Left renal pelvis (tissue), 4 donors: ENCODE data around the gene BICC1. TPM values are rescaled to one million over a fixed set of nuclear protein-coding genes. Genes with fewer than 3 reads are reported as not detected.
"Not testable (repeated sequence)": the region's sequence is repeated elsewhere in the genome, so short reads cannot be mapped to it uniquely, and the experiment has no call there.

Experiments used
- DNase-seq, 4 donors: peaks; one replicate each; pipeline ENCODE4 v3.0.0-alpha.2; 2013; ENCODE audit warnings: low read depth in 4 of 4, low spot score in 3 of 4
- polyA plus RNA-seq, 4 donors: library from polyadenylated mRNA; unstranded; fragments of 120-200 nt; gene quantifications; one replicate each; pipeline ENCODE4 v1.2.1, GENCODE V29; 2013; ENCODE audit not compliant: insufficient read length in 4 of 4

BICC1 gene
- polyA plus RNA-seq, 4 donors: 48.7 to 90.2 (median 84.7) TPM

- no peak for DNase-seq
Observed at GRCh38 chr10:58842860-58843376, 330.2 kb downstream of the BICC1 start.

GRCh38 chr10:58843760-58844159, 331.1 kb downstream of the BICC1 start:
- DNase-seq: no peak

- no peak for DNase-seq
Observed at GRCh38 chr10:58844680-58845079, 332.0 kb downstream of the BICC1 start.

- no peak for DNase-seq
Observed at GRCh38 chr10:58846856-58847255, 334.2 kb downstream of the BICC1 start.

- DNase-seq: no peak
Observed at GRCh38 chr10:58851606-58852005, 338.9 kb downstream of the BICC1 start.

- DNase-seq: no peak
Observed at GRCh38 chr10:58853668-58854067, 341.0 kb downstream of the BICC1 start.

GRCh38 chr10:58854811-58855210, 342.1 kb downstream of the BICC1 start:
- DNase-seq: no peak

GRCh38 chr10:58856508-58857240, 344.0 kb downstream of the BICC1 start:
- DNase-seq: peak in 3 of 4 donors; percentile 6 to 9 (median 8)

- DNase-seq: no peak
Observed at GRCh38 chr10:58857251-58857805, 344.7 kb downstream of the BICC1 start.

- not testable (repeated sequence) for DNase-seq
Observed at GRCh38 chr10:58858123-58858522, 345.5 kb downstream of the BICC1 start.

GRCh38 chr10:58859526-58859925, 346.9 kb downstream of the BICC1 start:
- no peak for DNase-seq

- no peak for DNase-seq
Observed at GRCh38 chr10:58867683-58868082, 355.0 kb downstream of the BICC1 start.

GRCh38 chr10:58868736-58869435, 356.2 kb downstream of the BICC1 start:
- no peak for DNase-seq

- no peak for DNase-seq
Observed at GRCh38 chr10:58870070-58870469, 357.4 kb downstream of the BICC1 start.

- DNase-seq: no peak
Observed at GRCh38 chr10:58873161-58873560, 360.5 kb downstream of the BICC1 start.

Other genes with a start within 250 kb of the BICC1 start
- 10 to 100 TPM in 1 of 4 donors, 1 to 10 TPM in 3; 3.7 to 10.4 (median 7.4) TPM for gene IPMK, start 245.0 kb upstream of the BICC1 start, polyA plus RNA-seq
- 10 to 100 TPM; 16.6 to 56.2 (median 51.8) TPM for gene CISD1, start 243.7 kb upstream of the BICC1 start, polyA plus RNA-seq
- gene UBE2D1, start 177.9 kb upstream of the BICC1 start, polyA plus RNA-seq: 10 to 100 TPM; 35.5 to 50.9 (median 39.8) TPM
- gene TFAM, start 127.5 kb upstream of the BICC1 start, polyA plus RNA-seq: 10 to 100 TPM; 44.7 to 81.1 (median 75.2) TPM